22Rv1 (cell line): ENCODE data around the gene ZNF800.

ENCODE experiments used
- H3K27ac ChIP-seq: fragments of 450-650 bp; 2 replicates; pipeline ENCODE4 v1.5.1; 2017
- ZFX ChIP-seq: fragments of 450-650 bp; IDR thresholded peaks from 2 replicates; pipeline ENCODE4 v1.6.1; 2017; ENCODE audit warnings: antibody characterized with exemption, borderline replicate concordance
- TF ChIP-seq, protein P1 (sequence below): fragments of 450-650 bp; IDR thresholded peaks from 2 replicates; pipeline ENCODE4 v1.5.1; 2017; ENCODE audit warnings: mild to moderate bottlenecking

ZNF800 gene

DNA sequence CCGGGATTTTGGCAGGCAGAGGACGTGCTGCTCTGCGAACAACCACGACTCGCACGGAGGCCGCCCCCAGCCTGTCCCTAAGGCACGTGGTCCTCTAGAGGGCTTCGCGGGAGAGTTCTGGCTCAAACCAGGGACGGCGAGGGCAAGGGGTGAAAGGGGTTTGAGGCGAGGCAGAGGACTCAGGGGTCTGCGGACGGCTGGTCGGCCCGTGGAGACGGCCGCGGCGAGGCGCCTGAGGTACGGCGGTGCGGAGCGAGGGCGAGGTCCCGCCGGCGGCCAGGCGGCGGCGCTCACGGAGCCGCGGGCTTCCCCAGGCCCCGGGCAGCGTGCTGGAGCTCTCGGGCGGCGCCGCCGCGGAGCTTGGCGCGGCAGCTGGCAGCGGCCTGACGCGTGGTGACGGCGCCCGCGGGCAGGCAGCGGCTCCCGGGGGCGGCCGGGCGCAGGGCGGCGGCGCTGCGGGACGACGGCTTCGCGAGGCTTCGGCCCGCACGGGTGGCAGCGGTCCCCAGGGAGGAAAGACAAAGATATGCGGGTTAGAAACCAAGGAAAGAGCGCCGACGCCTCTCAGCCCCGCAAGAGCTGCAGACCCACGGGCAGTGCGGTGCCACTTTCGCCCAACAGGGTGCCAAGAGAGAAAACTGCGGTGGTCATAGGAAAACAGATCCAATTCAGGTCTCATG is 44.8 kb downstream of the ZNF800 start:
- no peak overlapping the region for H3K27ac ChIP-seq
- TF ChIP-seq ZFX: no peak
- TF ChIP-seq, protein P1, sequence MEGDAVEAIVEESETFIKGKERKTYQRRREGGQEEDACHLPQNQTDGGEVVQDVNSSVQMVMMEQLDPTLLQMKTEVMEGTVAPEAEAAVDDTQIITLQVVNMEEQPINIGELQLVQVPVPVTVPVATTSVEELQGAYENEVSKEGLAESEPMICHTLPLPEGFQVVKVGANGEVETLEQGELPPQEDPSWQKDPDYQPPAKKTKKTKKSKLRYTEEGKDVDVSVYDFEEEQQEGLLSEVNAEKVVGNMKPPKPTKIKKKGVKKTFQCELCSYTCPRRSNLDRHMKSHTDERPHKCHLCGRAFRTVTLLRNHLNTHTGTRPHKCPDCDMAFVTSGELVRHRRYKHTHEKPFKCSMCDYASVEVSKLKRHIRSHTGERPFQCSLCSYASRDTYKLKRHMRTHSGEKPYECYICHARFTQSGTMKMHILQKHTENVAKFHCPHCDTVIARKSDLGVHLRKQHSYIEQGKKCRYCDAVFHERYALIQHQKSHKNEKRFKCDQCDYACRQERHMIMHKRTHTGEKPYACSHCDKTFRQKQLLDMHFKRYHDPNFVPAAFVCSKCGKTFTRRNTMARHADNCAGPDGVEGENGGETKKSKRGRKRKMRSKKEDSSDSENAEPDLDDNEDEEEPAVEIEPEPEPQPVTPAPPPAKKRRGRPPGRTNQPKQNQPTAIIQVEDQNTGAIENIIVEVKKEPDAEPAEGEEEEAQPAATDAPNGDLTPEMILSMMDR: peak; percentile 99

DNA sequence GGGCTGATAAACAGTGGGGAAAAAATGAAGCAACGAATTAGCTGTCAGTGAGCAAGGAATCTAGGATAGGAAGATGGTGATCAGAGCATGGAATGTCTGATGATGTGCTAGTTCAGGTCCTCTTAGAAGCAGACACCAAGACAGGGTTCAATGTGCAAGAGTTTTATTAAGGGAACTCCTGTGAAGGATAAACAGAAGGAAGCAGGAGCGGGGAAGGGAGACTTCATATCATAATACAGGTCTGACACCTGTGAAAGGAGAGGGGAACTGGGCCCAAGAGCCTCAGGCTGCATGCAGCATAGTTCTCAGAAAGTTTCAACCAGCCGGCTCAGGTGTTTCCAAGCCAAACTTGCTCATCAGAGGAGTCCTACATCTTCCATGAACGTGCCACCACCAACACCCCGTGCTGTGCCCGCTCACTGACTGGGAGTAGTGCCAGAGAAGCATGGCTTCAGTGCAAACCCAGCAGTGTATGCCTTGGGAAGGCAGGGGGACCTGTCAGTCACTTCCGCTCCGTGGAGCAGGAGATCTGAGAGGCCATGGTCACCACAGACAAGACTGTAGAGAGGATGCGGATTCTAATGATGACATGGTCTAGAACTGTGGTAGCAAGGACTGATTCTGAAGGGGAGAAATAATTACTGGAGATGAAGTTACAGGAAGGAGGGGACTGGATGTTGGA is 45.8 kb downstream of the ZNF800 start:
- no peak overlapping the region for H3K27ac ChIP-seq
- no peak for TF ChIP-seq ZFX
- TF ChIP-seq, protein P1: no peak

DNA sequence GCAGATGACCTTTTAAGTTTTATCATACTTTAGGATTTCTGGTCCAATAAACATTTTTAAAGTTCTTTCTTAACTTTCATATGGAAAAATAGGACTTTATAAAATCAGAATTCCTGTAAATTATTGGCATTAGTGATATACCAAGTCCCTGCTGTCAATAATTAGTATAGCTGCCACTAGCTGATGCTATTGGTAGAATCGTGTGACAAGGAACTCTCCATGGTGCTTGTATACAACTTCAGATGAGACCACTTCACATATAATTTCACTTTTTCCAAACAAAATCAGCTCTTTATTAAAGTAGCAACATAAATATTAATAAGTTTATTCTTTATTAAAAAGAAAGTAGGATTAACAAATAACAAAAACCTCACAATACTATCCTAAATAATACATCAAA is 49.9 kb downstream of the ZNF800 start:
- no peak overlapping the region for H3K27ac ChIP-seq
- no peak for TF ChIP-seq ZFX
- TF ChIP-seq, protein P1: no peak

DNA sequence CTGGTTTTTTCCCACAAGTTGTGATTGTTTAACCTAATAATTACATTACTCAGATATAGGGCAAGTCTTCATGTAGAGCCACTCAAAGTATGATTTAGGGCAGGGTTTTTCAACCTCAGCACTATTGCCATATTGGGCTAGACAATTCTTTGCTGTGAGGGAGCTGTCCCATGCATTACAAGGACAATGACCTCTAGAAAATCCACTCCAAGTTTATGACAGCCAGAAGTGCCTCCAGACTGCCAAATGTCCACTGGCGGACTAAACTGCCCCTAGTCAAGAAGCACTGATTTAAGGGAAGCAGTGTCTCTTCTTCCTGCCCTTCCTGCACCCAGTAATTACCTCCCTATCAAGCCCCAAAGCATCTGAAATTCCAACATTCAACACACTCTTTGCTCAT is 54.4 kb downstream of the ZNF800 start:
- H3K27ac ChIP-seq: no peak overlapping the region
- no peak for TF ChIP-seq ZFX
- TF ChIP-seq, protein P1: no peak

DNA sequence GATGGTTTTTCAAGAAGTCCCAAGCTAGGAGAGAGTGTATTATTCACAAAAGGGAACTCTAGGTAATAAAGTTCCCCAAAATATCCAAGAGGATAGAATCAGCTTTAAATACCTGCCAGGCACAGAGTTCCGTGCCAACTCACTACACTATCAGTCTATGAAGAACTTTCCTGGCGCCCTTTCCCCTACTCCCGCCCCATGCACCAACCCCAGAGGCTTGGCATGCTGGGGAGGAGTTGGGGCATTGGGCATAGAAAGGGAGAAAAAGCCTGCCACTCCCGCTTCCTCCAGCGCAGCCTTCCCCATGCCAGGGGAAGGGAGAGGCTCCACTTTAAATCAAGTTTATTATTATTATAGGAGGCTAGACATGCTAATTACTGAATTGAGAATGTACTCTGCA is 54.9 kb downstream of the ZNF800 start:
- no peak for TF ChIP-seq ZFX
- no peak overlapping the region for H3K27ac ChIP-seq

DNA sequence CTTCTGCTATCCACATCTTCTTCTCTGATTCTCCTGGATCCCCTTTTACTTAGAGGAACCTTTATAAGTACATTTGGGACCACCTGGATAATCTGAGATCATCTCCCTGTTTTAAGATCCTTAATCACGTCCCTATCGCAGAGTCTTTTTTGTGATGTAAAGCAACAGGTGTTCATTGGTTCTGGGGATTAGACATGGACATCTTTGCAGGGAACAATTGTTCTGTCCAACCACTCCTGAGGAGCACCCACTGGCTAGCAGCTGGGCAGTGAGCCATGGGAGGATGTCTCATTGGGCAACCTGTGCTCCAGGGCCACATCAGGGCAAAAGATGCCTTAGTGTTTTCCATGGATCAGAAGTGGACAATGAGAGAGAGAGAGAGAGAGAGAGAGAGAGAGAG is 56.0 kb downstream of the ZNF800 start:
- H3K27ac ChIP-seq: no peak overlapping the region
- TF ChIP-seq, protein P1: no peak

DNA sequence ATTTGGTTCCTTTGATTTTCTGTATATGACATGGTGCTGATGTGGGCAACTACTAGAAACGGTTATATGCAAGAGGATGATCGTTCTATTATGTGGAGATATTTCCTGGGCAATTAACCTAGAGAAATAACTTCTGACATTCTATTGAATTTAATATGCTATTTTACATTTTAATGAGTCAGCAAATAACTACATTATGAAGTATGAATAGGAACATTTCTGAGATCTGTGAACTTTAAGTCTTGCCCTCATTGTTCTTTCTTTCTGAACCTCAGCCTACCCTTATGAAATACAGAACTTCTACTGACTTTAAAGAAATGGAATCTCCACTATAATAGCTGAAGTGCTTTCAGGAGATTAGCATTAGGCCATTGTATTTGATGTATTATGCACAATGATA is 59.6 kb downstream of the ZNF800 start:
- TF ChIP-seq, protein P1: no peak
- no peak for TF ChIP-seq ZFX
- no peak overlapping the region for H3K27ac ChIP-seq

DNA sequence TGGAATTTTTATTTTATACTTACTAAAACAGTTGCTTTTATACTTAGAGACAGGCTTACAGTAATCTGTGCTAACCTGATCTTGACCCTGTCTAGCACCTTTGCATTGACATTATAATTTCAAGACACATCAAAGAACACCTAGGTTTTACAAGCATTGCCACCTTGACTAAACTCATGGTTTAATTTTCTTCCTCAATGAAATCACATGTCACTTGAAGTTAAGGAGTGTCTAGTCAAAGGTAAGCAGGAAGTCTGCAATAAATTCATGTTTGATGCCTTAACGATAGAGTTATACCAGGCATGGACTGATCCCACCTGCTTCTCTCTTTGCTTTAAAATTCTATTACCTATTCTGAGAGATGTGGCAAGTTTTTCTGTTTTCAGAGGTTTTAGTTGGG is 62.4 kb downstream of the ZNF800 start:
- TF ChIP-seq ZFX: no peak
- TF ChIP-seq, protein P1: no peak
- H3K27ac ChIP-seq: no peak overlapping the region
